Peyer's patch (tissue), 4 donors: ENCODE measurements around the gene EHD2. TPM values are rescaled to one million over a fixed set of nuclear protein-coding genes. Genes with fewer than 3 reads are reported as not detected.

Experiments used
- DNase-seq, 3 donors: peaks; one replicate each; pipeline ENCODE4 v3.0.0-alpha.2; 2017 to 2019
- H3K27ac ChIP-seq, 4 donors: fragments of 200-600 bp; sonication (generic); one replicate each; pipeline ENCODE4 v1.5.1; 2016 to 2019
- H3K27me3 ChIP-seq, 2 donors: fragments of 200-600 bp; sonication (generic); one replicate each; pipeline ENCODE4 v1.5.1; 2019
- H3K36me3 ChIP-seq, 3 donors: fragments of 200-600 bp; sonication (generic); one replicate each; pipeline ENCODE4 v1.5.1; 2016 to 2019
- H3K4me1 ChIP-seq, 4 donors: fragments of 200-600 bp; sonication (generic); one replicate each; pipeline ENCODE4 v1.5.1; 2016 to 2019
- H3K4me3 ChIP-seq, 4 donors: fragments of 200-600 bp; sonication (generic); 1 replicate in 3 of 4; 2 replicates in 1 of 4; pipeline ENCODE4 v1.5.1; 2016 to 2019; ENCODE audit warnings: mild to moderate bottlenecking in 1 of 4
- H3K9me3 ChIP-seq, 4 donors: fragments of 200-600 bp; sonication (generic); one replicate each; pipeline ENCODE4 v1.5.1; 2016 to 2019; ENCODE audit warnings: mild to moderate bottlenecking in 1 of 4
- POLR2A ChIP-seq, 2 donors: fragments of 450-650 bp; IDR thresholded peaks; one replicate each; pipeline ENCODE4 v1.5.1; 2017; ENCODE audit warnings: antibody characterized with exemption in 2 of 2, mild to moderate bottlenecking in 2 of 2, moderate library complexity in 2 of 2
- total RNA-seq, 4 donors: library from RNA; depleted of rRNA; stranded (reverse); fragments of >200 nt; gene quantifications; one replicate each; pipeline ENCODE4 v1.1.0, GENCODE V29; 2016
- TF ChIP-seq, protein P1 (sequence below), 6 experiments: fragments of 450-650 bp in 4 of 6; fragments of 200-600 bp in 2 of 6; sonication (generic) in 1 of 6; IDR thresholded peaks; one replicate each; pipeline ENCODE4 v1.5.1; 2017 to 2019; ENCODE audit warnings: antibody characterized with exemption in 6 of 6, mild to moderate bottlenecking in 3 of 6, moderate library complexity in 1 of 6

EHD2 gene
- total RNA-seq, 4 donors from 2014 or later, result 11.2 to 117 (median 23.0) TPM

DNA sequence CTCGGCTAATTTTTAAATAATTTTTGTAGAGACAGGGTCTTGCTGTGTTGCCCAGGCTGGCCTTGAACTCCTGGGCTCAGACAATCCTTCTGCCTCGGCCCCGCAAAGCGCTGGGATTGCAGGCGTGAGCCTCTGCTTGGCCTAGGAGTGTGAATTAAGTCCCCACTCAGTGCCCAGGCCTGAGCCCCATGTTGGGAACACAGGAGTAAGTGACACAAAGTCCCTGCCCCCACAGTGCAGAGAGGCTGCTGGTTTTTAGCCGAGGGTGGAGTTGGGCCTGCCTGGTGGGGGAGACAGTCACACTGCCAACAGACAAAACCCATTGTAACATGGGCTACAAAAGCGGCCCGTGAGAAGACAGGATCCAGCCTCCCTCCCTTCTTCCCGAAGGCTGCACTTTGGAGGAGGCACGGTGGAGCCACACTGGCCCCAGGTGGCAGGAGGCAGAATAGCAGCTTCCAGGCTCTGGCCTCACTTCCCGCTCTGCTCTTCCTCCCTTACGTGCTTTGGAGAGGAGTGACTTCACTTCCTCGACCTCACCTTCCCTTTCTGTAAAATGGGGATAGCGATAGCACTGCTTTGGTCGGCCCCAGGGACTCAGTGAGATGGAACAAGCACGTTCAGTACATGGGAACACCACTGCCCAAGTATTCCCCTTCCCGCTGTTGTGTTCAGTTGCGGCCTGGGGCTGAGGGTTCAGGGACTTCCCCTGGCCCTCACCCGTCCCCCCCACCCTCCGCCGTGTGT is 15.2 kb upstream of the EHD2 start:
- peak; percentile 39 to 85 (median 81) for DNase-seq
- TF ChIP-seq, protein P1, sequence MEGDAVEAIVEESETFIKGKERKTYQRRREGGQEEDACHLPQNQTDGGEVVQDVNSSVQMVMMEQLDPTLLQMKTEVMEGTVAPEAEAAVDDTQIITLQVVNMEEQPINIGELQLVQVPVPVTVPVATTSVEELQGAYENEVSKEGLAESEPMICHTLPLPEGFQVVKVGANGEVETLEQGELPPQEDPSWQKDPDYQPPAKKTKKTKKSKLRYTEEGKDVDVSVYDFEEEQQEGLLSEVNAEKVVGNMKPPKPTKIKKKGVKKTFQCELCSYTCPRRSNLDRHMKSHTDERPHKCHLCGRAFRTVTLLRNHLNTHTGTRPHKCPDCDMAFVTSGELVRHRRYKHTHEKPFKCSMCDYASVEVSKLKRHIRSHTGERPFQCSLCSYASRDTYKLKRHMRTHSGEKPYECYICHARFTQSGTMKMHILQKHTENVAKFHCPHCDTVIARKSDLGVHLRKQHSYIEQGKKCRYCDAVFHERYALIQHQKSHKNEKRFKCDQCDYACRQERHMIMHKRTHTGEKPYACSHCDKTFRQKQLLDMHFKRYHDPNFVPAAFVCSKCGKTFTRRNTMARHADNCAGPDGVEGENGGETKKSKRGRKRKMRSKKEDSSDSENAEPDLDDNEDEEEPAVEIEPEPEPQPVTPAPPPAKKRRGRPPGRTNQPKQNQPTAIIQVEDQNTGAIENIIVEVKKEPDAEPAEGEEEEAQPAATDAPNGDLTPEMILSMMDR (IDR thresholded peaks at IDR 0.05), result peak; percentile 73 to 99 (median 96)
- no peak for TF ChIP-seq POLR2A (IDR thresholded peaks at IDR 0.05)
- no peaks in the 10 kb centered on the region for H3K4me1 ChIP-seq
- no peaks in the 10 kb centered on the region for H3K27me3 ChIP-seq
- H3K27ac ChIP-seq, result peak overlapping the region in 2 of 4 donors; percentile 9 to 55
- no peaks in the 10 kb centered on the region for H3K9me3 ChIP-seq
- no peak overlapping the region for H3K4me3 ChIP-seq
- peaks cover 0 to 48% (median 0%) of the 10 kb centered on the region in 3 donors for H3K36me3 ChIP-seq

DNA sequence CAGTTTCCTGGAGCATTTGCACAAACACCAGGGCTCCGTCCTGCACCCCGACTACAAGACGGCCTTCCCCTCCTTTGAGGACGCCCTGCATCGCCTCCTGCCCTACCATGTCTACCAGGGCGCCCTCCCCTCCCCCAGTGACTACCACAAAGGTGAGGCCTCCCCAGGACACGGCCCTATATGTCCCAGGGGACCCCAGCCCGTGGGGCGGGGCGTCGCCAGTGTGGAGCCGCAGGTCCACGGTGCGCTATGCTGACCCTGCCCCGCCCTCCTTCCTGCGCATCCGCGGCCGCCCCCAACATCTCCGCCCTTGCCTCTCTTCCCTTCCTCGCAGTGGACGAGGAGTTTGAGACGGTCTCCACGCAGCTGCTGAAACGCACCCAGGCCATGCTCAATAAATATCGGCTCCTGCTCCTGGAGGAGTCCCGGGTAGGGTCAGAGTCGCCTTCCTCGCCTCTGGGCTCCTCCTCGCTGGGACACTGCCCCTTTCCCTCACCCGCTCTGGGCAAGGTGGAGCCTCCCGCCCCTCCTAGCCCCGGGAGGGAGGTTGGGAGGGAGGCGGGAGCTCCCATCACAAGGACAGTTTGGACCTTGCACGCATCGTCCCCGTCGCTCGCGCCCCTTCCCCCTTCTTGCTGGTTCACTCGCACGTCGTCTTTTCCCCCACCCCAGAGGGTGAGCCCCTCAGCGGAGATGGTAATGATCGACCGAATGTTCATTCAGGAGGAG is 14.4 kb upstream of the EHD2 start:
- Histone ChIP-seq H3K27me3 (no peaks in the 10 kb centered on the region), H3K36me3 (peaks cover 0 to 48% (median 0%) of the 10 kb centered on the region in 3 donors), H3K9me3 (no peaks in the 10 kb centered on the region), H3K4me3 (no peak overlapping the region), H3K27ac (no peak overlapping the region), H3K4me1 (no peaks in the 10 kb centered on the region)
- DNase-seq, result no peak
- TF ChIP-seq, protein P1 (IDR thresholded peaks at IDR 0.05), result no peak
- no peak for TF ChIP-seq POLR2A (IDR thresholded peaks at IDR 0.05)

DNA sequence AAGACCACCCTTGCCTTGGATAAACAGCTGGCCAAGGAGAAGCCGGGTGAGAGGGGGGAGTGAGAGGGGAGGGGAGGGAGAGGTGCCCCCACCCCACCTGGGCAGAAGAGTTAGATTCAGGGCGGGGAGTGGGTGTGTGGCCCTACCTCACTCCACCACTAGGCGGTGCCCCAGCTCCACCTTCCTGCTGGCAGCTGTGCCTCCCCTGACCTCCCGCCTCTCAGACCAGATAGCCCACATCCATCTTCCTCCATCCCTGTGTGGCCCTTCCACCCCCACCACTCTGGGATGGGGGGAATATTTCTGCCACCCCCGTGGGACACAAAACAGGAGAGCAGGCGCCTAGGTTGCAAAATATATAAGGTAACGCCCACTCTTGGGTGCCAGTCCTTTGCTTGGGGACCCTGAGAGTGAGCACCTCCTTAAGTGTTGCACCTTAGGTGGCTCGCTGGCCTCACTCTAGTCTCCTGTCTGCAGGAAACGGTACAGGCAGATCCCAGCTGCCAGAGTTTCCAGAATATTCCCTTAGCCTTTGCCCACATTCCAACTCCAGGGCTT is 13.8 kb upstream of the EHD2 start:
- Histone ChIP-seq H3K4me3 (no peak overlapping the region), H3K27me3 (no peaks in the 10 kb centered on the region), H3K9me3 (no peaks in the 10 kb centered on the region), H3K27ac (no peak overlapping the region), H3K36me3 (peaks cover 0 to 48% (median 0%) of the 10 kb centered on the region in 3 donors), H3K4me1 (no peaks in the 10 kb centered on the region)
- TF ChIP-seq, protein P1 (IDR thresholded peaks at IDR 0.05), result peak; percentile 31 to 72 (median 69)
- no peak for TF ChIP-seq POLR2A (IDR thresholded peaks at IDR 0.05)
- DNase-seq, result peak; percentile 30 to 76 (median 71)

- DNase-seq, result no peak
- peaks cover 0 to 48% (median 0%) of the 10 kb centered on the region in 3 donors for H3K36me3 ChIP-seq
- H3K27ac ChIP-seq, result no peak overlapping the region
- H3K27me3 ChIP-seq, result no peaks in the 10 kb centered on the region
- H3K9me3 ChIP-seq, result no peaks in the 10 kb centered on the region
- TF ChIP-seq, protein P1 (IDR thresholded peaks at IDR 0.05), result no peak
- TF ChIP-seq POLR2A (IDR thresholded peaks at IDR 0.05), result no peak
- H3K4me3 ChIP-seq, result no peak overlapping the region
- no peaks in the 10 kb centered on the region for H3K4me1 ChIP-seq
Measured at GRCh38 chr19:47700934-47701716, 12.1 kb upstream of the EHD2 start.
